ENCODE results near the gene SPATS2L. TPM values are rescaled to one million over a fixed set of nuclear protein-coding genes. Genes with fewer than 3 reads are reported as not detected.

The SPATS2L gene
- total RNA-seq, 3 donors from 2014 or later = 61.3 to 67.5 (median 64.5) TPM

DNA sequence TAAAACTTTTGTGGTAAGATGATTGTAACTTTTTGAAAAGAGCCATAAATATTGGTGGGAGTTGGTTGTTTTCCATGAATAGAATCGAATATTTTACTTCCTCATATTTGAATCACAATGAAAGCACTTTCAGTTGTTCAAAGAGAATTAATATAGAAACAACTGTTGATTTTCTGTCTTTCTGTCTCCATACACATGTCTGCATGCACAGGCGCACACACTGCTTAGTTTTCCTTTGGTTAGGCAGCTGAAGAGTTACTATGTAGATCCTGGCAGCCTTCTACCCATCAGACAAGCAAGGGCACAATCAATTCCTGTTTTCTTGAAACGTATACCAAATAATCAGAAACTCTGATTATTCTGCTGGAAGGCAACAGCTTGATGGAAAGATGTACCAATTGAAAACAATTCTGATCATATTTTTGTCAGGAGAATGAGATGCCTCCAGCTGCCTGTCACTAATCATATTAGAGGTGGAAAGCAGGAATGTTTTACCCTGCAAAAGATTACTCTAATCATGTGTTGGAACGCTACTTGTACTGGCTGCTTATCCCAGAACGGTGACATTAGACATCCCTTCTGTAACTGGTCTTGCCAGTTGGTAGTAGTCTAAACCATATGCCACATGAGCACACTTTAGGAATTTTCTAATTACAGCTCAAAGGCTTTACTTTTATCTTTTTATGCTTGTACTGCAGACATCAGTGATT is 24.0 kb downstream of the SPATS2L start:
- intact Hi-C loops (cut with DNase I; ENCODE audit: low total_unique reads) = no loop called here
- no peaks in the 10 kb centered on the region for H3K27me3 ChIP-seq
- H3K27ac ChIP-seq = no peak overlapping the region
- no peak for DNase-seq (ENCODE audit: low spot score in 2 of 2)
- no peak overlapping the region for H3K4me3 ChIP-seq
- TF ChIP-seq, protein P1, sequence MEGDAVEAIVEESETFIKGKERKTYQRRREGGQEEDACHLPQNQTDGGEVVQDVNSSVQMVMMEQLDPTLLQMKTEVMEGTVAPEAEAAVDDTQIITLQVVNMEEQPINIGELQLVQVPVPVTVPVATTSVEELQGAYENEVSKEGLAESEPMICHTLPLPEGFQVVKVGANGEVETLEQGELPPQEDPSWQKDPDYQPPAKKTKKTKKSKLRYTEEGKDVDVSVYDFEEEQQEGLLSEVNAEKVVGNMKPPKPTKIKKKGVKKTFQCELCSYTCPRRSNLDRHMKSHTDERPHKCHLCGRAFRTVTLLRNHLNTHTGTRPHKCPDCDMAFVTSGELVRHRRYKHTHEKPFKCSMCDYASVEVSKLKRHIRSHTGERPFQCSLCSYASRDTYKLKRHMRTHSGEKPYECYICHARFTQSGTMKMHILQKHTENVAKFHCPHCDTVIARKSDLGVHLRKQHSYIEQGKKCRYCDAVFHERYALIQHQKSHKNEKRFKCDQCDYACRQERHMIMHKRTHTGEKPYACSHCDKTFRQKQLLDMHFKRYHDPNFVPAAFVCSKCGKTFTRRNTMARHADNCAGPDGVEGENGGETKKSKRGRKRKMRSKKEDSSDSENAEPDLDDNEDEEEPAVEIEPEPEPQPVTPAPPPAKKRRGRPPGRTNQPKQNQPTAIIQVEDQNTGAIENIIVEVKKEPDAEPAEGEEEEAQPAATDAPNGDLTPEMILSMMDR (IDR thresholded peaks at IDR 0.05) = no peak
- TF ChIP-seq POLR2AphosphoS5 (IDR thresholded peaks at IDR 0.05) = no peak
- no peak for TF ChIP-seq POLR2A (IDR thresholded peaks at IDR 0.05)
- H3K9me3 ChIP-seq = no peaks in the 10 kb centered on the region
- no peaks in the 10 kb centered on the region for H3K4me1 ChIP-seq
- no peaks in the 10 kb centered on the region for H3K36me3 ChIP-seq

DNA sequence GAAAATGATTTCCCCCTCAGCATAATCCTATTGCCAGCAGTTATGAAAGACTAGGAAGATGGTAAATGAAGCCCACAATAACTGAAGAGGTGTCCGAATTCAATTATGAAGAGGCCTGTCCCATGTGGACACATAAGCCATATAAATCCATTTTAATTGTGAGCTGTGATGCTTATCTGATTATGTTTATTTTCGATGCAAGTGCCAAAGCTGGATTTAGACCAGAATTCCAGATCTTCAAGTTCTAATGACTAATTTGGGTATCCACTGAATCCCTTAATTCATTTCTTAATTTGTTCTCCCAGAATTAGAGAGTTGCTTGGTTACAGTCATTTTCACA is 24.5 kb downstream of the SPATS2L start:
- H3K4me3 ChIP-seq = no peak overlapping the region
- TF ChIP-seq POLR2AphosphoS5 (IDR thresholded peaks at IDR 0.05) (no peak), POLR2A (IDR thresholded peaks at IDR 0.05) (no peak)
- TF ChIP-seq, protein P1 (IDR thresholded peaks at IDR 0.05) = no peak
- intact Hi-C loops (cut with DNase I; ENCODE audit: low total_unique reads) = no loop called here
- DNase-seq (ENCODE audit: low spot score in 2 of 2) = no peak
- no peaks in the 10 kb centered on the region for H3K4me1 ChIP-seq
- H3K27ac ChIP-seq = no peak overlapping the region
- no peaks in the 10 kb centered on the region for H3K36me3 ChIP-seq
- H3K9me3 ChIP-seq = no peaks in the 10 kb centered on the region
- H3K27me3 ChIP-seq = no peaks in the 10 kb centered on the region

DNA sequence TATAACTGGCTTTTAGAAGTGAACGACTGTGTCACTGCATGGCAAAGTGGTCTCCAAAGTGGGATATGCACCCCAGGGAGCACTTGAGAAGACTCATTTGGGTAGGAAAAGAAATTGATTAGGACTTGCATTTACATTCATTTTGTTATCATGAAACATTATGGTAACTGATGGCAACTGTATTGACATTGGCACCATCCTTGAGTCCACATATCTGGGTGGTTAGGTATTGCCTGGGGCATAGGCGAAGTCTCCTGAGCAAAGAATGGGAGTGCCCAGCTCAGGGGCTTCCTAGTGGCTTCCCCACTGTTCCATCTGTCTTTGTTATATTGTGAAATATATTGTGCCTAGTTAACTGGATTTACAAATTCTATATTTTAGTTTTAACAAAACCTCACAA is 29.2 kb downstream of the SPATS2L start:
- no peaks in the 10 kb centered on the region for H3K27me3 ChIP-seq
- H3K4me3 ChIP-seq = no peak overlapping the region
- H3K36me3 ChIP-seq = no peaks in the 10 kb centered on the region
- no peak overlapping the region for H3K27ac ChIP-seq
- intact Hi-C loops (cut with DNase I; ENCODE audit: low total_unique reads) = no loop called here
- no peak for DNase-seq (ENCODE audit: low spot score in 2 of 2)
- no peak for TF ChIP-seq POLR2A (IDR thresholded peaks at IDR 0.05)
- no peak for TF ChIP-seq POLR2AphosphoS5 (IDR thresholded peaks at IDR 0.05)
- TF ChIP-seq, protein P1 (IDR thresholded peaks at IDR 0.05) = no peak
- peaks cover 0 to 7% of the 10 kb centered on the region in 2 donors for H3K4me1 ChIP-seq
- H3K9me3 ChIP-seq = no peaks in the 10 kb centered on the region

DNA sequence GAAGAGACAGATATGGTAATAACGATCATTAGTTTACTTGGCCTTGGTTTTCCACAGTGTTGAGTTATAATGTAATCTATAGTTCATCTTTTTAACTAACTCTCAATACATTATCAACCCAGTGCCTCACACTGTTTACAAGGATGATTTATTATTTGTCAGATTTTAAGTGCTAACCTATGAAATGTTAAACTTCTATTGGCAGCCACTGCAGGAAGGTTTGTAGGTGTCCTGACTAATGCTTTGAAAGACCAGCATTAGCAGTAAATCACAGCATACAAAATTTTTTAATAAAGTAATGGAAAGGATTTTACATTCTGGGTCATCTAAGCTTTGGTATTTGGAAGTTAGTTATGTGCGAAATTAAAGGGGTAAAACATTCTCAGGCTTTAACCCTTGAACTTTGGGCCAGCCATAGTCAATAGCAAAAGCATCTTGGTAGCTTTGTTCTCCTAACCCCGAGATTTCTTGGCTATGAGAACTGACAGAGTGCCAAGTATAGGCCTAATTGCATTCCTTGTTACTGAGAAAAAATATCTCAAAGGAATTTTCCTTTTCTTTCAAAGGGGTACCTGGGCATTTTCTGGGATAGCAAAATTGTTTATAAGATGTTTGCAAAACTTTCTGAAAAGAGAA is 30.6 kb downstream of the SPATS2L start:
- Histone ChIP-seq H3K9me3 (no peaks in the 10 kb centered on the region), H3K27me3 (no peaks in the 10 kb centered on the region), H3K27ac (peak overlapping the region in 1 of 2 donors; percentile 1), H3K36me3 (no peaks in the 10 kb centered on the region), H3K4me1 (peaks cover 0 to 7% of the 10 kb centered on the region in 2 donors), H3K4me3 (no peak overlapping the region)
- no peak for DNase-seq (ENCODE audit: low spot score in 2 of 2)
- intact Hi-C loops (cut with DNase I; ENCODE audit: low total_unique reads) = no loop called here
- TF ChIP-seq, protein P1 (IDR thresholded peaks at IDR 0.05) = no peak
- TF ChIP-seq POLR2A (IDR thresholded peaks at IDR 0.05) = no peak
- TF ChIP-seq POLR2AphosphoS5 (IDR thresholded peaks at IDR 0.05) = no peak

DNA sequence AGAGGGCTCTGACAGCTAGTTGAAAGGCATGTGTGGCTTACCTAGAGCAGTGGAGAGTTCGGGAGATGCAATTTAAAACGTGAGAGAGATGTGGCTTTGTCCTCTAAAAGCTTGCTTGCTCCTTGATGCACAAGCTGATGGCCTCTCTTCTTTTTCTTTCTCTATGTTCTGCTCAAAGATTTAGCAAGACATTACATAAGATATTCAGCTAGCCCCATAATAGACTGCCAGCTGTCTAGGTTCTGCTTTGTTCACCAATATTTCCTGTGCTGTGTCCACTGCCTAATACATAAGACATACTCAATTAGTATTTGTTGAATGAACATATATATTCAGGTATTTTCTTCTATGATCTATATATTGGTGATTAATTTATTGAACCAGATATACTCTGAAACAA is 31.1 kb downstream of the SPATS2L start:
- H3K4me1 ChIP-seq = peaks cover 0 to 7% of the 10 kb centered on the region in 2 donors
- peak overlapping the region in 1 of 2 donors; percentile 1 for H3K27ac ChIP-seq

More for the DNA sequence above, 31.1 kb downstream of the SPATS2L start:
- Histone ChIP-seq H3K27me3 (no peaks in the 10 kb centered on the region), H3K9me3 (no peaks in the 10 kb centered on the region), H3K36me3 (no peaks in the 10 kb centered on the region), H3K4me3 (no peak overlapping the region)
- no peak for DNase-seq (ENCODE audit: low spot score in 2 of 2)
- TF ChIP-seq POLR2A (IDR thresholded peaks at IDR 0.05) (no peak), POLR2AphosphoS5 (IDR thresholded peaks at IDR 0.05) (no peak)
- TF ChIP-seq, protein P1 (IDR thresholded peaks at IDR 0.05) = no peak
- intact Hi-C loops (cut with DNase I; ENCODE audit: low total_unique reads) = no loop called here

Data from breast epithelium (tissue), 4 donors.